DOHH2 (cell line): ENCODE data around the gene POLE3.
A peak's percentile ranks its signal among the peaks of the same experiment; 100 is the strongest.

Source experiments
- H3F3A ChIP-seq: fragments of 200-600 bp; sonication (generic), shearing (Covaris generic); 2 replicates; pipeline ENCODE4 v1.6.0; 2016; ENCODE audit warnings: antibody characterized with exemption, mild to moderate bottlenecking; ENCODE audit not compliant: control insufficient read depth, insufficient read depth
- H3K27ac ChIP-seq: fragments of 200-600 bp; sonication (generic); 2 replicates; pipeline ENCODE4 v1.5.1; 2014; ENCODE audit warnings: low read depth, mild to moderate bottlenecking, low read length, moderate library complexity
- H3K27me3 ChIP-seq: fragments of 200-600 bp; sonication (generic); 2 replicates; pipeline ENCODE4 v1.6.1; 2014; ENCODE audit warnings: mild to moderate bottlenecking, low read length, mixed read lengths; ENCODE audit not compliant: control insufficient read depth
- H3K36me3 ChIP-seq: fragments of 200-600 bp; sonication (generic); 2 replicates; pipeline ENCODE4 v1.6.1; 2014; ENCODE audit warnings: mild to moderate bottlenecking, low read length, moderate library complexity, mixed read lengths; ENCODE audit not compliant: control insufficient read depth
- H3K4me1 ChIP-seq: fragments of 200-600 bp; sonication (generic); 2 replicates; pipeline ENCODE4 v1.6.1; 2014; ENCODE audit warnings: mild to moderate bottlenecking, low read length, mixed read lengths; ENCODE audit not compliant: control insufficient read depth
- H3K4me2 ChIP-seq: fragments of 200-600 bp; sonication (generic); 2 replicates; pipeline ENCODE4 v1.6.0; 2014; ENCODE audit warnings: mild to moderate bottlenecking, low read length, moderate library complexity
- H3K4me3 ChIP-seq: fragments of 200-600 bp; sonication (generic); 2 replicates; pipeline ENCODE4 v1.5.1; 2014; ENCODE audit warnings: mild to moderate bottlenecking, low read length, mixed read lengths
- H3K79me2 ChIP-seq: fragments of 200-600 bp; sonication (generic); 2 replicates; pipeline ENCODE4 v1.6.1; 2014; ENCODE audit warnings: mild to moderate bottlenecking, low read length, mixed read lengths; ENCODE audit not compliant: control insufficient read depth
- H3K9me2 ChIP-seq: fragments of 200-600 bp; sonication (generic); replicated peaks from 2 replicates; pipeline ENCODE4 v1.6.1; 2014; ENCODE audit warnings: mild to moderate bottlenecking, low read length, mixed read lengths; ENCODE audit not compliant: control insufficient read depth
- H3K9me3 ChIP-seq: fragments of 200-600 bp; sonication (generic); 2 replicates; pipeline ENCODE4 v1.6.1; 2014; ENCODE audit warnings: antibody characterized with exemption, low read length, mixed read lengths; ENCODE audit not compliant: control insufficient read depth, insufficient read depth
- H4K20me1 ChIP-seq: fragments of 200-600 bp; sonication (generic); 2 replicates; pipeline ENCODE4 v1.6.0; 2014; ENCODE audit warnings: low read depth, mild to moderate bottlenecking, antibody characterized with exemption, low read length, moderate library complexity; ENCODE audit not compliant: control insufficient read depth, insufficient read depth
- EZH2phosphoT487 ChIP-seq: fragments of 200-600 bp; sonication (generic); IDR thresholded peaks from 2 replicates; pipeline ENCODE4 v1.6.1; 2017; ENCODE audit warnings: borderline replicate concordance, mild to moderate bottlenecking, antibody characterized with exemption, low read length, moderate library complexity, mixed read lengths
- TF ChIP-seq, protein P1 (sequence below): fragments of 200-600 bp; sonication (generic); IDR thresholded peaks from one replicate; pipeline ENCODE4 v1.5.1; 2014; ENCODE audit warnings: antibody characterized with exemption, mild to moderate bottlenecking, low read depth, low read length; ENCODE audit not compliant: poor library complexity, severe bottlenecking

Gene POLE3

GRCh38 chr9:113375057-113376023 is 35.1 kb downstream of the POLE3 start:
- Histone ChIP-seq H4K20me1 (no peaks in the 10 kb centered on the region), H3K4me2 (peak overlapping the region; percentile 97), H3K9me3 (no peaks in the 10 kb centered on the region), H3K4me3 (peak overlapping the region; percentile 100), H3K9me2 (no peaks in the 10 kb centered on the region), H3F3A (no peaks in the 10 kb centered on the region), H3K27me3 (no peaks in the 10 kb centered on the region), H3K27ac (no peak overlapping the region), H3K36me3 (peaks cover 29% of the 10 kb centered on the region), H3K79me2 (peaks cover 15% of the 10 kb centered on the region), H3K4me1 (peaks cover 10% of the 10 kb centered on the region)
- TF ChIP-seq, protein P1, sequence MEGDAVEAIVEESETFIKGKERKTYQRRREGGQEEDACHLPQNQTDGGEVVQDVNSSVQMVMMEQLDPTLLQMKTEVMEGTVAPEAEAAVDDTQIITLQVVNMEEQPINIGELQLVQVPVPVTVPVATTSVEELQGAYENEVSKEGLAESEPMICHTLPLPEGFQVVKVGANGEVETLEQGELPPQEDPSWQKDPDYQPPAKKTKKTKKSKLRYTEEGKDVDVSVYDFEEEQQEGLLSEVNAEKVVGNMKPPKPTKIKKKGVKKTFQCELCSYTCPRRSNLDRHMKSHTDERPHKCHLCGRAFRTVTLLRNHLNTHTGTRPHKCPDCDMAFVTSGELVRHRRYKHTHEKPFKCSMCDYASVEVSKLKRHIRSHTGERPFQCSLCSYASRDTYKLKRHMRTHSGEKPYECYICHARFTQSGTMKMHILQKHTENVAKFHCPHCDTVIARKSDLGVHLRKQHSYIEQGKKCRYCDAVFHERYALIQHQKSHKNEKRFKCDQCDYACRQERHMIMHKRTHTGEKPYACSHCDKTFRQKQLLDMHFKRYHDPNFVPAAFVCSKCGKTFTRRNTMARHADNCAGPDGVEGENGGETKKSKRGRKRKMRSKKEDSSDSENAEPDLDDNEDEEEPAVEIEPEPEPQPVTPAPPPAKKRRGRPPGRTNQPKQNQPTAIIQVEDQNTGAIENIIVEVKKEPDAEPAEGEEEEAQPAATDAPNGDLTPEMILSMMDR, result no peak
- TF ChIP-seq EZH2phosphoT487, result no peak

DNA sequence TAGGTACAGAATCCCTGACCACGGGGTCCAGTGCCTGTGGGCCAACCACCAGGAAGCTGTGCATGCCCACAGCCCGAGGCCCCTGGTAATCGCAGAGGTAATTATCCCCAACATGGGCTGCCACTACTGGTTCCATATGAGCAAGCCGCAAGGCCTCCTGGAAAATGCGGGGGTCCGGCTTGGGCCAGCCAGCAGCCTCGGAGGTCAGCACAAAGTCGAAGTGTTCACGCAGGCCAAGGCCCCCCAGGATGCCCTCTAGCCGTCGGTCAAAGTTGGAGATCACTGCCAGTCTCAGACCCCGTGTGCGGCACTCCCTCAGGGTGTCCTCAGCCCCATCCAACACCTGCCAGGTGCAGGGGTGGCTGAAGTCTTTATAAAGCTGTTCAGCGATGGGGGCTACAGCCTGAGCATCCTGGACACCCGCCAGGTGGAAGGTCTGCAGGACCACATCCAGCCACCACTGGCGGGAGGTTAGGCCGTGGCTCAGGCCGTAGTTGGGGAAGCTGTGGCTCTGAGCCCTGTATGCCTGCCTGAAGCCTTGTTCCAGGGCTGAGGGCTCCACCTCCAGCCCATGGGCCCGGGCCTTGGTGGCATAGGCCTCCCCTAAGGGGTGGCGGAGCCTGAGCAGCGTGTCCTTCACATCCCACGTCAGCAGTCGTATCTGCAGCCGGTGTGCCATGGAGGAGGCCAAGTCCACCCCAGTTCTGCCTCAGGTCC is 36.6 kb downstream of the POLE3 start:
- Histone ChIP-seq H4K20me1 (no peaks in the 10 kb centered on the region), H3K27ac (no peak overlapping the region), H3K36me3 (peaks cover 29% of the 10 kb centered on the region)

GRCh38 chr9:113373256-113373655 is 37.2 kb downstream of the POLE3 start:
- Histone ChIP-seq H4K20me1 (no peaks in the 10 kb centered on the region), H3F3A (no peaks in the 10 kb centered on the region), H3K4me2 (no peak overlapping the region), H3K9me2 (no peaks in the 10 kb centered on the region), H3K27me3 (no peaks in the 10 kb centered on the region), H3K36me3 (peaks cover 29% of the 10 kb centered on the region), H3K27ac (no peak overlapping the region), H3K4me3 (no peak overlapping the region), H3K9me3 (no peaks in the 10 kb centered on the region), H3K79me2 (peaks cover 15% of the 10 kb centered on the region), H3K4me1 (peaks cover 10% of the 10 kb centered on the region)
- no peak for TF ChIP-seq EZH2phosphoT487
- TF ChIP-seq, protein P1, result no peak

More for the DNA sequence above, 36.6 kb downstream of the POLE3 start:
- Histone ChIP-seq H3K79me2 (peaks cover 15% of the 10 kb centered on the region), H3K9me3 (no peaks in the 10 kb centered on the region), H3K9me2 (no peaks in the 10 kb centered on the region), H3K4me2 (no peak overlapping the region), H3K4me1 (peaks cover 10% of the 10 kb centered on the region), H3F3A (no peaks in the 10 kb centered on the region), H3K4me3 (no peak overlapping the region), H3K27me3 (no peaks in the 10 kb centered on the region)
- TF ChIP-seq, protein P1, result no peak
- no peak for TF ChIP-seq EZH2phosphoT487
